Endothelial cell of umbilical vein (primary cell): ENCODE results near the gene SMOC1.

ENCODE experiments used
- EZH2 ChIP-seq: IDR thresholded peaks from 2 replicates; pipeline ENCODE4 v1.6.1; 2012; ENCODE audit warnings: borderline replicate concordance, low read depth, mild to moderate bottlenecking, moderate library complexity, low read length, inconsistent platforms; ENCODE audit not compliant: severe bottlenecking
- FOS ChIP-seq: IDR thresholded peaks from 2 replicates; pipeline ENCODE4 v1.6.1; 2011; ENCODE audit warnings: mild to moderate bottlenecking, low read length, moderate library complexity, borderline replicate concordance; ENCODE audit not compliant: insufficient read depth
- MYC ChIP-seq: IDR thresholded peaks from one replicate; pipeline ENCODE4 v1.6.1; 2011; ENCODE audit warnings: mild to moderate bottlenecking, low read depth, low read length
- POLR2A ChIP-seq: IDR thresholded peaks from 2 replicates; pipeline ENCODE4 v1.6.1; 2012; ENCODE audit warnings: low read depth, mild to moderate bottlenecking, control low read depth, low read length
- POLR2AphosphoS5 ChIP-seq: IDR thresholded peaks from 2 replicates; pipeline ENCODE4 v1.6.1; 2012; ENCODE audit warnings: low read depth, mild to moderate bottlenecking, control low read depth, low read length, moderate library complexity; ENCODE audit not compliant: insufficient read depth
- TF ChIP-seq, protein P1 (sequence below), 2 donors: IDR thresholded peaks; 1 replicate in 1 of 2; 2 replicates in 1 of 2; pipeline ENCODE4 v1.5.1; 2011; ENCODE audit warnings: low read length in 2 of 2, mild to moderate bottlenecking in 2 of 2, moderate library complexity in 2 of 2, control low read depth in 1 of 2, inconsistent platforms in 1 of 2, low read depth in 1 of 2; ENCODE audit not compliant: insufficient read depth in 1 of 2; ENCODE audit errors: extremely low read depth in 1 of 2
- TF ChIP-seq, protein P2 (sequence below): IDR thresholded peaks from 2 replicates; pipeline ENCODE4 v1.6.1; 2011; ENCODE audit not compliant: insufficient read depth, insufficient read length

DNA sequence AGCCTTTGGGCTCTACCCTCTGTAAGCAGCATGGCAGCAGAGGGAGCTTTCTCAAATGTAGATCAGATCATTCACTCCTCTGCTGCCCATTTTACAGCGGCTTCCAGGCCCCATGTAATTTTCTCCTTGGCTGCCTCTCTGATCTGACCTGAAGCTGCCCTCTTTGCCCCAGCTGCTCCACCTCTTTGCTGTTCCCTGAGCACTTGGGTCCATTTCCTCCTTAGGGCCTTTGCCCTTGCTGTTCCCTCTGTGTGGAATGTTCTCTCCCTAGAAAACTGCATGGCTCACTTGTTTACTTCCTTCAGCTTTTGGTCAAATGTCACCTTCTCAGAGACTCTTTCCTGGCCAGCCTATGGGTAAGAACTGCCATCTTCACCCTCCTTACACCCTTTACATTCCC, 37.2 kb downstream of the SMOC1 start:
- TF ChIP-seq, protein P1, sequence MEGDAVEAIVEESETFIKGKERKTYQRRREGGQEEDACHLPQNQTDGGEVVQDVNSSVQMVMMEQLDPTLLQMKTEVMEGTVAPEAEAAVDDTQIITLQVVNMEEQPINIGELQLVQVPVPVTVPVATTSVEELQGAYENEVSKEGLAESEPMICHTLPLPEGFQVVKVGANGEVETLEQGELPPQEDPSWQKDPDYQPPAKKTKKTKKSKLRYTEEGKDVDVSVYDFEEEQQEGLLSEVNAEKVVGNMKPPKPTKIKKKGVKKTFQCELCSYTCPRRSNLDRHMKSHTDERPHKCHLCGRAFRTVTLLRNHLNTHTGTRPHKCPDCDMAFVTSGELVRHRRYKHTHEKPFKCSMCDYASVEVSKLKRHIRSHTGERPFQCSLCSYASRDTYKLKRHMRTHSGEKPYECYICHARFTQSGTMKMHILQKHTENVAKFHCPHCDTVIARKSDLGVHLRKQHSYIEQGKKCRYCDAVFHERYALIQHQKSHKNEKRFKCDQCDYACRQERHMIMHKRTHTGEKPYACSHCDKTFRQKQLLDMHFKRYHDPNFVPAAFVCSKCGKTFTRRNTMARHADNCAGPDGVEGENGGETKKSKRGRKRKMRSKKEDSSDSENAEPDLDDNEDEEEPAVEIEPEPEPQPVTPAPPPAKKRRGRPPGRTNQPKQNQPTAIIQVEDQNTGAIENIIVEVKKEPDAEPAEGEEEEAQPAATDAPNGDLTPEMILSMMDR (IDR thresholded peaks at IDR 0.05; ENCODE audit: extremely low read depth in 1 of 2, insufficient read depth in 1 of 2, low read depth in 1 of 2, low read length in 2 of 2) = no peak
- TF ChIP-seq POLR2AphosphoS5 = no peak
- TF ChIP-seq POLR2A = no peak
- TF ChIP-seq EZH2 = no peak
- TF ChIP-seq FOS = no peak
- no peak for TF ChIP-seq MYC
- TF ChIP-seq, protein P2, sequence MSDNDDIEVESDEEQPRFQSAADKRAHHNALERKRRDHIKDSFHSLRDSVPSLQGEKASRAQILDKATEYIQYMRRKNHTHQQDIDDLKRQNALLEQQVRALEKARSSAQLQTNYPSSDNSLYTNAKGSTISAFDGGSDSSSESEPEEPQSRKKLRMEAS = no peak
